Measurements from ENCODE around the gene GAB2. TPM values are rescaled to one million over a fixed set of nuclear protein-coding genes. Genes with fewer than 3 reads are reported as not detected.
"Not testable (repeated sequence)": the region's sequence is repeated elsewhere in the genome, so short reads cannot be mapped to it uniquely, and the experiment has no call there.

GAB2 gene
- total RNA-seq, 6 experiments from 2014 or later: 3.8 to 10.2 (median 4.5) TPM

GRCh38 chr11:78224906-78225420 lies 192.7 kb downstream of the GAB2 start:
- intact Hi-C loops (cut with DNase I): no loop called here
- Histone ChIP-seq H3K27me3 (no peaks in the 10 kb centered on the region), H3K4me1 (peaks cover 0 to 10% (median 0%) of the 10 kb centered on the region in 4 donors), H3K4me3 (no peak overlapping the region), H3K36me3 (peaks cover 0 to 5% (median 0%) of the 10 kb centered on the region in 4 donors), H3K9me3 (no peaks in the 10 kb centered on the region), H3K27ac (no peak overlapping the region)
- no peak for ATAC-seq
- no peak for DNase-seq
- WGBS (ENCODE audit: insufficient coverage, low coverage, low lambda C conversion rate, missing lambda C conversion rate): 100% methylated on average over 4 of the region's 7 CpGs
- TF ChIP-seq POLR2A (IDR thresholded peaks at IDR 0.05): no peak
- TF ChIP-seq, protein P1, sequence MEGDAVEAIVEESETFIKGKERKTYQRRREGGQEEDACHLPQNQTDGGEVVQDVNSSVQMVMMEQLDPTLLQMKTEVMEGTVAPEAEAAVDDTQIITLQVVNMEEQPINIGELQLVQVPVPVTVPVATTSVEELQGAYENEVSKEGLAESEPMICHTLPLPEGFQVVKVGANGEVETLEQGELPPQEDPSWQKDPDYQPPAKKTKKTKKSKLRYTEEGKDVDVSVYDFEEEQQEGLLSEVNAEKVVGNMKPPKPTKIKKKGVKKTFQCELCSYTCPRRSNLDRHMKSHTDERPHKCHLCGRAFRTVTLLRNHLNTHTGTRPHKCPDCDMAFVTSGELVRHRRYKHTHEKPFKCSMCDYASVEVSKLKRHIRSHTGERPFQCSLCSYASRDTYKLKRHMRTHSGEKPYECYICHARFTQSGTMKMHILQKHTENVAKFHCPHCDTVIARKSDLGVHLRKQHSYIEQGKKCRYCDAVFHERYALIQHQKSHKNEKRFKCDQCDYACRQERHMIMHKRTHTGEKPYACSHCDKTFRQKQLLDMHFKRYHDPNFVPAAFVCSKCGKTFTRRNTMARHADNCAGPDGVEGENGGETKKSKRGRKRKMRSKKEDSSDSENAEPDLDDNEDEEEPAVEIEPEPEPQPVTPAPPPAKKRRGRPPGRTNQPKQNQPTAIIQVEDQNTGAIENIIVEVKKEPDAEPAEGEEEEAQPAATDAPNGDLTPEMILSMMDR (IDR thresholded peaks at IDR 0.05): no peak

- H3K4me1 ChIP-seq: peaks cover 0 to 5% (median 0%) of the 10 kb centered on the region in 4 donors
- 71% methylated on average over 1 of the region's 4 CpGs for WGBS (ENCODE audit: insufficient coverage, low coverage, low lambda C conversion rate, missing lambda C conversion rate)
- no peak overlapping the region for H3K27ac ChIP-seq
- H3K36me3 ChIP-seq: peaks cover 0 to 5% (median 0%) of the 10 kb centered on the region in 4 donors
- TF ChIP-seq POLR2A (IDR thresholded peaks at IDR 0.05): no peak
- TF ChIP-seq, protein P1 (IDR thresholded peaks at IDR 0.05): no peak
- DNase-seq (no peak), ATAC-seq (no peak)
- no peak overlapping the region for H3K4me3 ChIP-seq
- no peaks in the 10 kb centered on the region for H3K27me3 ChIP-seq
- no peaks in the 10 kb centered on the region for H3K9me3 ChIP-seq
- intact Hi-C loops (cut with DNase I): no loop called here
These were observed 193.1 kb downstream of the GAB2 start for GRCh38 chr11:78224506-78224905.

GRCh38 chr11:78223320-78223954 lies 194.2 kb downstream of the GAB2 start:
- H3K27ac ChIP-seq: no peak overlapping the region
- H3K27me3 ChIP-seq: no peaks in the 10 kb centered on the region
- intact Hi-C loops (cut with DNase I): no loop called here
- no peaks in the 10 kb centered on the region for H3K4me1 ChIP-seq
- no peak for DNase-seq
- no peaks in the 10 kb centered on the region for H3K9me3 ChIP-seq
- 89% methylated on average over 6 of the region's 9 CpGs for WGBS (ENCODE audit: insufficient coverage, low coverage, low lambda C conversion rate, missing lambda C conversion rate)
- H3K36me3 ChIP-seq: peaks cover 0 to 5% (median 0%) of the 10 kb centered on the region in 4 donors
- ATAC-seq: no peak
- no peak overlapping the region for H3K4me3 ChIP-seq
- no peak for TF ChIP-seq POLR2A (IDR thresholded peaks at IDR 0.05)

DNA sequence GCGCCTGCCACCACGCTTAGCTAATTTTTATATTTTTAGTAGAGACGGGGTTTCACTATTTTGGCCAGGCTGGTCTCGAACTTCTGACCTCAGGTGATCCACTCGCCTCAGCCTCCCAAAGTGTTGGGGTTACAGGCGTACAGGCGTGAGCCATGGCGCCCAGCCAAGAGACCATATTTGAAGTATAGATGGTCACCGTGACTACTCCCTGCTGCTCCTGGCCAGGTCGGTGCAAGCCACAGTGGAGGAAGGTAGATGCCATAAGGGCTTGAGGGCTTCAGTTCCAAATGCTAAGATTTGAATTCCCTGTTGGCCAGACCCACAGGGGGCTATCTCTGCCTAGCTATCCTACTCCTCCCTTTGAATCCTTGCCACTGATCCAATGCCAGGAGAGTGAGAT lies 194.9 kb downstream of the GAB2 start:
- WGBS (ENCODE audit: insufficient coverage, low coverage, low lambda C conversion rate, missing lambda C conversion rate): 85% methylated on average over 10 of the region's 10 CpGs
- H3K4me1 ChIP-seq; H3K9me3 ChIP-seq; intact Hi-C loops (cut with DNase I); H3K27me3 ChIP-seq; DNase-seq; H3K4me3 ChIP-seq; ATAC-seq; H3K36me3 ChIP-seq; H3K27ac ChIP-seq: not testable (repeated sequence)

GRCh38 chr11:78221396-78222315 lies 196.0 kb downstream of the GAB2 start:
- Histone ChIP-seq H3K27me3 (no peaks in the 10 kb centered on the region), H3K27ac (no peak overlapping the region), H3K4me3 (no peak overlapping the region), H3K9me3 (no peaks in the 10 kb centered on the region), H3K4me1 (no peaks in the 10 kb centered on the region), H3K36me3 (peaks cover 0 to 5% (median 0%) of the 10 kb centered on the region in 4 donors)
- TF ChIP-seq, protein P1 (IDR thresholded peaks at IDR 0.05): no peak
- no peak for TF ChIP-seq POLR2A (IDR thresholded peaks at IDR 0.05)
- 89% methylated on average over 12 of the region's 13 CpGs for WGBS (ENCODE audit: insufficient coverage, low coverage, low lambda C conversion rate, missing lambda C conversion rate)
- no peak for DNase-seq
- intact Hi-C loops (cut with DNase I): no loop called here
- ATAC-seq: no peak
